ENCODE results near the gene CLCN1.

The CLCN1 gene

DNA sequence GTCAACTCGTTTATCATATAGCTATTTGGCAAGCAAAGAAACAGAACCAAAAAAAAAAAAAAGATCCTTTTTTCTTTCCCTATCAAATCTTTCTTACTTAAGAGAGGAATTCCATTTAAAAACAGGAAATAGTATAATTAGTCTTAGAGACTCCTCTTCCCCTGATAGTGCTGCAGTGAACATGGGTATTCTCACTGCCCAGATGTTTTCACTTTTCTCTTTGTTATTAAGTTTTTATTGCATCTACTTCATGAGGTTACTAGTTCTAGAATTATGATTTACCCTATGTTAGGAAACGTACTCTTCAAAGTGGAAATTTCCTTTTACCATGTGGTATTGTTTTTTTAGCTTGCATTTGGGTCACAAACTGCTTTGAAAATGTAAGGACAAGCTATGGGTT lies 19.2 kb upstream of the CLCN1 start:
- no peak for DNase-seq

- no peak for DNase-seq
These were observed 16.6 kb upstream of the CLCN1 start for GRCh38 chr7:143299346-143299745.

DNA sequence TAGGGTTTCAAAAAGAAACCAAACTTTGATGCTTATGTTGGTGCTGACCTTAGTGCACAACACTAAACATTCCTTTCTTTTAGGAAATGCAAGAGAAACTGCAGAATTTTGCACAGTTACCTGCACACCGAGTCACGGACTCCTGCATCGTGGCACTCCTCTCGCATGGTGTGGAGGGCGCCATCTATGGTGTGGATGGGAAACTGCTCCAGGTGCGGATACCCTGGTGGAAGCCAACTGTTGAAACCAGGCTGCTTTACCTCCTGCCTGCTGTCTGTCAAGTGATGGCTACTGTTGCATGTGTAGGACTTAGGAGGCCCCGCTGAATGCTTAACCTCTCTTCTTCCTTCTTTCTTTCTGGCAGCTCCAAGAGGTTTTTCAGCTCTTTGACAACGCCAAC lies 16.1 kb upstream of the CLCN1 start:
- DNase-seq = no peak

DNA sequence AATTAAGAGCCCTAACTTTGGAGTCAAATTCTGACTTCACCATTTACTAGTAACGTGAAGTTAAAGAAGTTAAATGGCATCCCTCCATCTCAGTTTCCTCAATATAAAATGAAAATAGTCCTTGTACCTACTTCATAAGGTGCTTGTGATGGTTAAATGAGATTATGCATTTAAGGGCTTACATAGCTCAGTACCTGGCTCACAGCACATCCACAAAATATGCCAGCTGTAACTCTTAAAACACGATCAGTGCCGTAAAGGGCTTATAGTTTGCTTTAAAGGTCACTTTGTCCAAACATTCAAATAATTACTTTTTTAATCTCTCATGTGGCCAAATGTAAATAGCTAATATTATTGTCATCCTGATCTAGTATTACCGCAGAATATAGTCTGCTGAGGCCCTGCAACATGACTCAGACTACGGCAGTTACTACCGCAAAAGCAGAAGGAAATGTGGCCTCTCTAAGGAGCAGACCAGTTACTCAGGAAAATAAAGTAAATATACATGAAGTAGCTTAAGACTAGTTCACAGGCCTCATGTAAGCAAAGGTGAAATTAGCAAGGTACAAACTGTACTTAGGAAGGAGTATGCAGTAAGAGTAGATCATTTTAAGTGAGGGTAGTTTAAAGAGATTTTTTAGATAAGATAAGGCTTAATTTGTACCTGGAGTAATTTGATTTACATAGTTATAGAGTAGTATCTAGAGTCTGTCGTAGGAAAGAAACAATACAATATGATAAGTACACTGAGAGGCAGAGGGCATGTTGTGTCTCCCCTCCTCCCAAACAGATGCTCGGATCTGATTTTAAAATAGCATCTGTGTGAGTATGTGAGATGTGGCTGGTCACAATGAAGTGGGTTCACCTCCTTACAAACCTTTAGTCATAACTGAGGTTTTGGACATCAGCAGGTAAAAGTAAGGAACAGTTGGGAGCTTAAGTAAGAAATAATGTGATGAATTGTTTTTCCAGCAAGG lies 14.7 kb upstream of the CLCN1 start:
- no peak for DNase-seq

- no peak for DNase-seq
These were observed 12.2 kb upstream of the CLCN1 start for GRCh38 chr7:143303733-143304132.

GRCh38 chr7:143304938-143305337 lies 11.0 kb upstream of the CLCN1 start:
- DNase-seq = no peak

- DNase-seq = peak; percentile 38
These were observed 10.4 kb upstream of the CLCN1 start for GRCh38 chr7:143305423-143306070.

- DNase-seq = no peak
These were observed 7.3 kb upstream of the CLCN1 start for GRCh38 chr7:143308632-143309031.

DNA sequence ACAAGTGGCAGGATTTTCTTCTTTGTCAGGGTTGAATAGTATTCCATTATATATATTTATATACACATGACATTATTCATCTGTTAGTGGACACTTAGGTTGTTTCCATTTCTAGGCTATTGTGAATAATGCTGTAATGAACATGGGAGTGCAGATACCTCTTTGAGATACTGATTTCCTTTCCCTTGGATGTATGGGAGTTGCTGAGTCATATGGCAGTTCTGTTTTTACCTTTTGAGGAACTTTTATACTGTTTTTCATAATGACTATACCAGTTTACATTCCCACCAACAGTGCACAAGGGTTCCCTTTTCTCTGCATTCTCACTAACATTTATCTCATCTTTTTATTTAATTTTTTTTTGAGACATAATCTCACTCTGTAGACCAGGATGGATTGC lies 1.8 kb upstream of the CLCN1 start:
- DNase-seq = no peak

GRCh38 chr7:143316492-143316891 lies 581 bp downstream of the CLCN1 start:
- DNase-seq = no peak

DNA sequence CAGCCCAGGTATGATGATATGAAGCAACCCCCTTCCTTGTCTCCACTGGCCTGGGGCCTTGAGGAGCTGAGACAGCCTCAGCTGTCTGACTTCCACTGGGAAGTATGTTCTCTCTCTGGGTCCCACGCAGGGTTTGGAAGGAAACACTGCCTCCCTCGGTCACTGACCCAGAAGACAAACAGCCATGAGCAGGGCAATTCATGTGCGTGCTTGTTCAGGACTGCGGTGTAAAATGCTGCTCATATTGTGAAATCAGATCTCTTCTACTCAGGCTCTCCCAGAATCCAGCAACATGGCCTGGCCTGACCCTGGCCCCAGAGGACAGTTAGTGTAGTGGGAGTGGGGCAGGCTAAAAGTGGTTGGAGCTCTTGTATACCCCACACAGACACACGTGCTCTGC lies 2.8 kb downstream of the CLCN1 start:
- DNase-seq = no peak

- no peak for DNase-seq
These were observed 4.7 kb downstream of the CLCN1 start for GRCh38 chr7:143320620-143321019.

DNA sequence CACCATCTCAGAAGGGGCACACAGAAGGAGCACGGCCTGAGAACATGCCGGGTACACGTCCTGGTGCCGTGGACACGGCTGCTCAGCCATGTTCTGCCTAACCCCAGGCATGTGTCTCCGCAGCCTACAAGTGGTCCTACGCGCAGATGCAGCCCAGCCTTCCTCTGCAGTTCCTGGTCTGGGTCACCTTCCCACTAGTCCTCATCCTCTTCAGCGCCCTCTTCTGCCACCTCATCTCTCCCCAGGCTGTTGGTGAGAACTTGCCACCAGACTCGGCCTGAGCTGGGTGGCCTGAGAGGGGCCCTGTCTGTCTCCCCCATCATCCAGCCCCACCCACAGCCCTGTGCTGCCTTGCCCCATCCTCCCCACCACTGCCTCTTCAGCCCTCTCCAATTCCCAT lies 5.3 kb downstream of the CLCN1 start:
- DNase-seq = no peak

DNA sequence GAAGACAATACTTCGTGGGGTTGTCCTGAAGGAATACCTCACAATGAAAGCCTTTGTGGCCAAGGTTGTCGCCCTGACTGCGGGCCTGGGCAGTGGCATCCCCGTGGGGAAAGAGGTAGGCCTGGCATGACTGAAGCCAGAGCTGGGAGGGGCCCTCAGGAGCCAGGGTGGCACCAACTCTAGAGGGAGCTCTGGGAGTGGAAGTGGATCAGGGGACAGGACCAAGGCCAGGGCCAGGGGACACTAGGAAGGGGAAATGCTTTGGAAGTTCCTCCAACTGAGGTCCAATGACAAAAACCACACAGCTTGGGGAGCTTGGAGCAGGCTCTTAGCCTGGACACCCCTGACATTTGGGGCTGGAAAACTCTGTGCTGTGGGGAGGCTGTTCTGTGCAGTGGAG lies 5.8 kb downstream of the CLCN1 start:
- no peak for DNase-seq

- no peak for DNase-seq
These were observed 7.1 kb downstream of the CLCN1 start for GRCh38 chr7:143322760-143323633.

DNA sequence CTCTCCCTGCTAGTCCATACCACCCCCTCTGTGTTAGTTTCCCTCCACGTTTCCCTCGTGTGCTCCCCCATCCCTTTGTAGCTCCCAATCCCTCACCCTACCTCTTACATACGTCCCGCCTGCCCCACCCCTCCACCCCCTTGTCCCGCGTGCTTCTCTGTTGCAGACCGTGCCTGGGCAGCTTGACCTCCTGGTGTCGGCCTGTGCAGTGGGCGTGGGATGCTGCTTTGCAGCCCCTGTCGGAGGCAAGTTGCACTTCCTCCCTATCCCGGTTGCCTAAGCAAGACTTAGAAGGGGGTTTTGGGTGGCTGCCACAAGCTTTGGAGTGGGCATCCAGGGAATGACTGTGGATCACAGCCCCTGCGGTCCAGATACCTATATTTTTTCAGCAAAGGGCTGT lies 7.7 kb downstream of the CLCN1 start:
- no peak for DNase-seq

GRCh38 chr7:143325240-143325639 lies 9.3 kb downstream of the CLCN1 start:
- DNase-seq = no peak

DNA sequence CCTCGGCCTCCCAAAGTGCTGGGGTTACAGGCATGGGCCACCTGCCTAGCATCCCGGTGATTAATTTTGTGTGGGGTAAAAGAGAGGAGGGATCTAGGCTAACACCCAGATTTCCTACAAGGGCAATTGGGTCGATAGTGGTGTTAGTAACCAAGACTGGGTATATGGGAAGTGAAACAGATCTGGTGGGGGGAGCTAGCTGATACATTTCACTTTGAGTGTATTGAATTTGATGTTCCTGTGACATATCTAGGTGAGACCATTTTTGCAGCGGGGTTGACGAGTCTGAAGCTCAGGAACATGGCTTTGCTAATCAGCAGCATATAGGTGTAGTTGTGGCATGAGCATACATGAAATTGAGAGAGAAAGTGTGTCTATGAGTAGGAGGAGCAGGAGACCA lies 12.0 kb downstream of the CLCN1 start:
- DNase-seq = no peak

- DNase-seq = no peak
These were observed 13.7 kb downstream of the CLCN1 start for GRCh38 chr7:143329471-143330170.

- DNase-seq = no peak
These were observed 15.4 kb downstream of the CLCN1 start for GRCh38 chr7:143331179-143331801.

GRCh38 chr7:143334244-143334643 lies 18.3 kb downstream of the CLCN1 start:
- no peak for DNase-seq

GRCh38 chr7:143337216-143337615 lies 21.3 kb downstream of the CLCN1 start:
- no peak for DNase-seq

All from 8988T (cell line).